HTERT RPE-1 (cell line): ENCODE measurements around the gene RAD18.

Experiments
- in situ Hi-C: fragments of 300-500 bp; cut with MboI; formaldehyde crosslinking; loops from 4 replicates; pipeline ENCODE4 v1.14.3; 2020; ENCODE audit warnings: low sequenced_read_pairs

Gene RAD18

DNA sequence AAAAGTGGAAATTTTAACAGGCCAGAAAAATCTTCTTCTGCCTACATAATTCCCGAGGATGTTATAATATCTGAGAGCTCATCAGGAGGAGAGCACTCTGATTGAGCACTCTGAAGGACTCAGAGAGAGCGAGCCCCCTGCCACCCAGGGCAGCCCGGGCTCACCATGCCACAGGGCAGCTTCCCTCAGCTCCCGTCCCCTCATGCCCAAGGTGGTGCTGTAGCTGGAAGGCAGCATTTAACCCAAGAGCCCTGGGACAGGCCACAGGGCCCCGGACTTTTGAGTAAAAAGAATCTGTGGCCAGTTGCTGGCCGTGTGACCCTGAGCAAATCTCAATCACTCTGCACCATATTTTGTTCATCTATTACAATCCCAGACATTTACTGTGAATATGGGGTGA, 23.5 kb upstream of the RAD18 start:
- in situ Hi-C loops, result no loop called here

DNA sequence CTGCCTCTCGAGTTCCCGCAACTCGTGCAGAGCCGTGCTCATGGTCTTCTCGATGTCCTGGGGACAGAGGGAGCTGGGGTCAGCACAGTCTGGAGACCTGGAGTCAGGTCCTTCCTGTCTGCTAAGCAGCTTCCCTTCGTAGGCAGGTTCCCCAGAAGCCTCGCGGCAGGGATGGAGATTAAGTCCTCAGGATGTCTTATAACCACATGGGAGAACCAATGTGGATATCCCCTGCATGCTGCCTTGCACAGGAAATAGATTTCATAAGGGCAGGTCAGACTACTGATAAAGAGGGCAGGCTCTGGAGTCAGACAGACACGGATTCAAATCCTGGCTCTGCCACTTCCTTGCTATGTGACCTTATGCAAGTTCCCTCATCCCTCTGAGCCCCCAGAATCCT, 22.6 kb upstream of the RAD18 start:
- in situ Hi-C loops, result no loop called here

DNA sequence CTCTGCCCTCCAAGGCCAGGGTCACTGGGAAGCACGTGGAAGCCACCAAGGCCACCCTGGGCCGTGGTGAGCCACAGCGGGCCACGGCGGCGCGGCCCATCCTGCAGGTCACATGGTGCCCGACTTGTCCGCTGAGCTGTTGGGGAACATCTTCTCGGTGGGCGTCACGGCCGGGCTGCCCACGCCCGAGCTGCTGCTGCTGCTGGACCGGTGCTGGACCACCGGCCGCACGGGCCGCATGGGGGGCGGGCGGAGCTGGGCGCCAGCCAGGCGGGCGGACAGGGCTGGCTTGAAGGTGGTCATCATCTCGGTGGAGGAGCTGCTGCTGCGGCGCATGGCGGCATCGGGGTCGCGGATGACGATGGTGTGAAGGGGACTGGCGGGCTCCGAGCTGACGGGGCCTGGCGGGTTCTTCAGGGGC, 22.1 kb upstream of the RAD18 start:
- in situ Hi-C loops, result no loop called here

DNA sequence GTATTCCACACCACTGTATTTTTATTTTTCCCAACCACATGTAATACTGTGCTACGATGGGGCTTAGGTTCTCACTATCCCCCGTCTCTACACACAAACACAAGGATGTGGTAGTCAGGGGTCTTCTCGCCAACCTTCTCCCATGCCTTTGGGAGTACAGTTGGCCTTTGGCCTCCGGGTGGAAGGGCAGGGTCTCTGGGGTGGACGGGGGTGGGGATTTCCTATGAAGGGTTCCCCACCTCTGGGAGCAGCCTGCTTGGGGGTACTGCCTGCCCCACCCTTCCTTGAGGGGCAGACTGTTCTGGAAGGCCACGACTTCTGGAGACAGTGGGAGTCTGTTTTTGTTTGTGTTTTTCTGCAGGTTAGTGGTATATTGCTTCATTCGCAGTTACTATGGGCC, 21.3 kb upstream of the RAD18 start:
- in situ Hi-C loops, result no loop called here

DNA sequence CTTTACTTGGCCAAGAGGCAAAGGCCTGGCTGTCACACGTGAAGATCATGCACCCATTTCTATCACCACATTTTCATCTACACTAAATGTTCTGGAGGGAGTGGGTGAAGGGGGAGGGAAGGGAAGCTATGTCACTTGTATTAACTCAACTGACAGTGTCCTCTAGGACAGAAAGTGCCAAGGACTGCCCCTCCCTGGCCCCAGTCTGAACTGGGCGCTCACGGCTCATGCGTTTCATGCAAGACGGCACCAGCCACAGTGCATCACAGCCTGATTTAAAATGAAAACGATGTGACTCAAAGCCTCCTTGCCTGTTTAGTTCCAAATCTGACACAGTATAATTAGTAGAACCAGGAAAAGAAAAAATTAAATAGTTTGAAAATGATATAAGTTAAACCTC, 20.8 kb upstream of the RAD18 start:
- in situ Hi-C loops, result no loop called here

DNA sequence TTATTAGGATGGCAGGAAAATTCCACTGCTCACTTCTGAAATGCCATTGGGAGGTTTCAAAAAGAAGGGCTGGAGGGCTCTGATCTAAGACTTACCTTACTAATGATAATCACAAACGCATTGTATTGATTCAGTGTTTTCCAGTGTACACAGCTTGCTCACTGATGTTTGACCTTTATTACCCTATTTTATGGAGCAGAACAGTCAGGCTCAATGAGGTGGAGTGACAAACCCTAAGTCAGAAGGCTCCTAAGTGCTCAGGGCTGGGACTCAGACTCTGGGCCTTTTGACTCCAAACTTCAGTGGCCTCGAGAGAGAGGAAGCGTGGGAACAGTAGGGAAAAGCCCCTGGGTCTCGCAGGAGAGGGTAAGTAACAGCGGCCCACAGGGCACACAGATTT, 20.3 kb upstream of the RAD18 start:
- in situ Hi-C loops, result no loop called here

DNA sequence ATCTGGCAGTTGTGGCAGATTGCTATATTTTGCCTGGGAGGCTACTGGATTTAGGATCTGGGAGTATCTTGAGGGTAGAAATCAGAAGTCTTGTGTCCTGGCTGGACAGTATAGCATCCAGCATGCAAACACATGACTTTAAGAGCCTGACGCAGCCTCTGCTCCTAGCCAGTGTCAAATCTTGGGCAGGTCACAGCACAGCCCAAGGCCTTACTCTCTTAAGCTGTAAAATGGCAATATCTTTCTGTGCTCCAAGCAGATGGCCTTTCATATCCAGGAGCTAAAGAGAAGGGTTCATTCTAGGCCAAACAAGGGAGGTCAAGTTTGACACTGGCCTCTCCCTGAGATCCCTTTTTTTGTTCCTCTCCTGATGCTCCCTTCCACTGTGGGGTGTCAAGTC, 19.8 kb upstream of the RAD18 start:
- in situ Hi-C loops, result no loop called here

DNA sequence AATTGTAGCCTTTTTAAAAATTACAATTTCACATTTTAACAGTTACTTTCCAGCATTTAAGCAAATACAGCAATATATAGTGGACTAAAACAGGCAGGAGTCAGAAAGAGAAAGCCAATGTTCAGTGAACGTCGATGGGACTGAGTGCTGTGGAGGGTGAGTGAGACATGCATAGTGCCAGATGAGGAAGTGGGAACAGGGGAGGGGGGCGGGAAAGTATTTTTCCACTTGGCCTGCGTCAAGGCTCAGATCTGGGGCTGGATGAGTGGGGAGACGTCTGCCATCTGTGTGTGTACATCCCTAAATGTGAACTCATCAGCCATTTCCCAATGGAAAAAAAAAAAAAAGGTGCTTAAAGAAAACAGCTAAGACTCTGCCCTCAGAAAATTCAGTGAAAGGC, 19.2 kb upstream of the RAD18 start:
- in situ Hi-C loops, result no loop called here

DNA sequence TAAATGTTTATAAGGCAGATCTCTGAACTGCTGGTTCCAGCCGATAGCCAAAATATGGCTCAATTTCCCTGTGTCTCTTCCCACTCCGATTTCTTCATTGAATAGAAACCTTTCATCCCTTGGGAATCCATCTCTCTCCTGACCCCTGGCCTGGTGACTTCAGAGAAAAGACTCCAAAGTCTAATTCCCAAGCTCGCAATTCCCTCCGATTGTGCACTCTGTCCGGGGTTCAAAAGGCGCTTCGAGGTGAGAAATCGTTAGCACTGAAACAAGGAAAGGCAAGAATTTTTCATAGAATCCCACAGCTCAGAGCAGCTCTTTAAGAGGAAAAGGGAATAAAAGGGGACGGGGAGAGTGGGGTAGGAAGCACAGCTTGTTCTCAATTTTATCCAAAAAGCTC, 18.4 kb upstream of the RAD18 start:
- in situ Hi-C loops, result no loop called here

DNA sequence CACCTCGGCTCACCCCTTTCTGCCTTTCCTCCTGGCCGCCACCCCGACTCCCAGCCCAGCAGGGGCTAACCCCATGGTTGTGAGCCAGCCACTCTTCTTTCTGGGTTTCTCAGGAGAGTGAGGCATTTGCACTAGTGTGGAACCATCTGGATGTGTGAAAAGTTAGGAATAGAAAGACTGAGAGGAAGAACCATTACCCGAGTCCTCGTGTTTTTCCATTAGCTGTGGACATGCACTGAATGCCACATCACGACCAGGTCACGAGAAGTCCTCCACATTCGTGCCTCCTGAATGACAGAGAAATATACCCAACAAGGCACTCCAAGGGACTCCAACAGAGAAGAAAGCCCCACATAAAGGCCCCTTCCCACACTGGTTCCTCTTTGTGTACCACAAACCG, 18.0 kb upstream of the RAD18 start:
- in situ Hi-C loops, result no loop called here

DNA sequence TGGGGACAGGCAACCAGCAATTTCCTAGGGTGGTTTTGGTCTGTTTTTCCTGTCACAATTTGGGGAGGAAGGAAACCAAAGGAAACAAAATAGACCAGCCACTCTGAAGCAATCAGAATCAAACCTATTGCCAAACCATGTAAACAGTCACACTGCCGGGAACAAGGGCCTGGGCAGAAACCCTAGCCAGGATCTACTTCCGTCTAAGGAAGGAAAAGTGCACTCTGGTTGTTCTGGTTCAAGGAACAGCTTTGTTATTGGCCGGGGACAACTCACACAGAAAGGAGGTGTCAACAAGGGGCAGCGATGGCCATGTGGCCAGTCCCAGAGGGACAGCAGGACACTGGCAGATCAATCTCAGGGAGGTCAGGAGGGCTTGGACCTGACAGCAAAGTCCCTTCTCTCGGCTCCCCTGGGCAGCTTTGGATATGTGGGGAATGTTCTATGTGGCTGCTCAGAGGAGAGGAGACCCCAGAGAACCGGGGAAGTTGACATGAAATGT, 17.5 kb upstream of the RAD18 start:
- in situ Hi-C loops, result no loop called here

DNA sequence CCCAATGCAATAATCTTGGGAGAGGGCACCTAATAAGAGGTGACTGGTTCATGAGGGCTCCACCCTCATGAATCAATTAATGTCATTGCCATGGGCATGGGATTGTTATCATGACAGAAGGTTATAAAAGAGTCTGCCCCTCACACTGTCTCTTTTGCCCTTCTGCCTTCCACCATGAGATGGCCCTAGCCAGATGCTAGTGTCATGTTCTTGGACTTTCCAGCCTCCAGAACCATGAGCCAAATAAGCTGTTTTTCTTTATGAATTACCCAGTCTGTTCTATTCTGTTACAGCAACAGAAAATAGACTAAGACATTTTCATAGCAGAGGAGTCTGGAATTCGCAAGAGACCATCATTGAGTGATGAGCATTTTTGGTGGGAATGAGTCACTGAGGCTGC, 16.0 kb upstream of the RAD18 start:
- in situ Hi-C loops, result no loop called here

DNA sequence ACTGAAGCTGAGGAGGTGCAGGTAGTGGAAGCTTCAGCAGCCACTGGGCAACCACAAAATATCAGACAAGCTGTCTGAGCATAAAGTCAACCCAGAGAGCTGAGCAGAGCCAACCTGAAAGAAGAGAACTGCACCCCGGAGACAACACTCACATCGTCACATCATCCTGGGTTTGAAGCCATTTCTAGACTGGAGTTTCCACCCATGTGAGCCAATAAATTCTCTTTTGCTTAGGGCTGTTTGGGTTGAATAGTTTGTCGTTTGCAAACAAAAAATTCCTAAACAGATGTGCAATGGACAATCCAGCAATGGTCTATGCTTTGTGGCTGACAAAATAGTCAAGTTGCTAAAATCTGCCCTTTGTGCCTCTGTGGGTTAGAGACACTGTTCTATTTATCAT, 15.3 kb upstream of the RAD18 start:
- in situ Hi-C loops, result no loop called here

DNA sequence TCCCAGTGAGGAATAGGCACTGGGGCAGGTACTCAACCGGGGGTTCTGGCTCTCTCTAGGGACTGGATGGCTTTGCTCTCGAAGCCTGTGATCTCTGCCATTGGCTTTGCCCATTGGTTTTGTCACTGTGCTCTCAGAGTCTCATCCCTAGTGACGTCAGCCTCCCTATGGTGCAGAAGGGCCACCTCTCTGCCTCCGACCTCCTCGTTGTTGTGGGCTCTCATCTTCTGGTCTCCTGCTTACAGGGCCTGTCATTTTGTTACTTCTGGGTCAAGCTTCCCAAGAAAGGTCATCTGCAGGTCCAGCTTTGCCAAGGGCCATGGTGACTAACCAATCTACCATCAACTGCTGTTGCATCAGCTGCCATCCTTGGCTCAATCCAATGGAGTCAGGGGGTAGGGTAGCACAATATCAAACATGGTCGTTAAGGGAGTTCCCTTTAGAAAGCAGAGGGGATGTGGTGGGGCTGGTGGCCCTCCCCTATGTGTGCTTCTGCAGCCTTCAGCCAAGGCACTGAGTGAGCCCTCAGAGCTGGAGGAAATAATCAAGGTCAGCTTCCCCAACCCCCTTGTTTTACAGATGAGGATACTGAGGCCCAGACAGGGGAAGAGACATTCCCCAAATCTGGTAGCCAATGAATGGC, 13.4 kb upstream of the RAD18 start:
- in situ Hi-C loops, result no loop called here

DNA sequence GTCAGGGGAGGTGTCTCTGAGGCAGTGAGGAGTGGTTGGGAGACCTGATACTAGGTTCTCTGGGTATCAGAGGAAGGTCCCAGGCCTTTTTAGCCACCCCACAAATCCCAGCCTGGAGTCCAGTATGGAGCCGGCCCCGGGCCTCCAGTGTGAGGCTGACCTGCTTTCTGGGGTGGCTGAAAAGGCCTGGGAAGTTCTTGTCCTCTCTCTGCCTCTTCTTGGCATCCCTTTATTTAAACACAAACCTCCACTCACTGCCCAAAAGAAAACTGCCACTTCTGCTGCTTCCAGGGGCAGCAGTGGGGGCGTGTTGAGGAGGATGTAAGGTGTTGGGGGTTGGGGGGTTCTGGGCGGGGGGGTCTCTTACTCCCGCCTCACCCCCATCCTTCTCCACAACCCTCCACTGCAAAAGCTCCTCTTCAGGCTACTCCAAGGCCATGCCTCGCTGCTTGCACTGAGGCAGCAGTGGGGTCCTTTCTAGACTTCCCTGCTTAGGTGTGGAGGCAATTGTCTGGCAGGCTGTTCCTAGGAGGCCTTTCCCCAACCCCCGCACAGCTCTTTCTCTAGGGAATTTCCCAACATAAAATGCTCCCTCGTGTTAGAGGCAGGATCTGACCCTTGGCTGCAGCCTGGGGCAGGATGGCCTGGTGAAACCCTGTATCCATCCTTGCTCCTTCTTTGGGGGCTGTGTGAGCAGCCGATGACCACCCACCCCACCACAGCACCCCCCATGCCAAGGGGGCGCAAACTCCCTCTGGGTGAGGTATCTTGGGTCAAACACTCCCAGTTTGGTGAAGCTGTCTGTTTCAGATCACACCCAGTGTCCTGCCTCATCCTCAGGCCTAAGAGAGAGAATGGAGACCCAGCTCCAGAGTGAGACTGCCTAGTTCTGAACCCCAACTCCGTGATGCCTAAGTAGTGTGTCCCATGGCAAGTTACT, 12.1 kb upstream of the RAD18 start:
- in situ Hi-C loops, result no loop called here

DNA sequence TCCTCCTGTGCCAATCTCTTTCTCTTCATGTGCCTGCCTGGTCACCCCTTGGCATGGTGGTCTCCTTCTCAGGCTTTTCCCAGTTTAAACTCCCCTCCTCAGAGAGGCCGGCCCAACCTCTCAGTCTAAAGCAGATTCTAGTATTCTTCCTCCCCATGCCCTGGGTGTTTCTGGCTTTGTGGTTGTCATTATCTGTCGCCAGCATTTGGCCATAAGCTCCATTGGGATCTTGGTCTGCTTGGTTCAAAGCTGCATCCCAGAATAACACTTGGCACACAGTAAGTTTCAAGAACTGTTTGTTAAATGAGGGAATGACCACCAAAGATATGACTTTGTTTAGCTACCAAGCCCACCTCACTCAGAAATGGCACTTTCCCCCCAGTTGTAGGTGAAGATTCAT, 11.2 kb upstream of the RAD18 start:
- in situ Hi-C loops, result no loop called here

DNA sequence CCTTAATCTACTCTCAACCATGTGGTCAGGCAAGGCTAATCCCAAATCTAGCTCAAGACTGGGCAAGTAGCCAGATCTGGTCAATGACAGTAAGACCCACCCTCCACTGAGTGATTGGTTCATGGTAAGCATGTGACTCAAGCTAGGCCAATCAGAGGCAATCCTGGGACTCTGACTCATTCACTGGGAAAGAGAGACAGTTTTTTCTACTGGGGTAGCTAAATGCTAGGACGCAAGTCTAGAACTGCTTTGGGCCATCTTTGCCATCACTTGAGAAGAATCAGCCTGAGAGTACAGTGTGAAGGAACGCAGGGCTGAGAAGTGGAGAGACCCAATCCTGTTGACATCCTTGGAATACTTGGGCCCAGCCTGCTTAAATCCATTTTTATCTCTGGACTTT, 9.4 kb upstream of the RAD18 start:
- in situ Hi-C loops, result no loop called here

DNA sequence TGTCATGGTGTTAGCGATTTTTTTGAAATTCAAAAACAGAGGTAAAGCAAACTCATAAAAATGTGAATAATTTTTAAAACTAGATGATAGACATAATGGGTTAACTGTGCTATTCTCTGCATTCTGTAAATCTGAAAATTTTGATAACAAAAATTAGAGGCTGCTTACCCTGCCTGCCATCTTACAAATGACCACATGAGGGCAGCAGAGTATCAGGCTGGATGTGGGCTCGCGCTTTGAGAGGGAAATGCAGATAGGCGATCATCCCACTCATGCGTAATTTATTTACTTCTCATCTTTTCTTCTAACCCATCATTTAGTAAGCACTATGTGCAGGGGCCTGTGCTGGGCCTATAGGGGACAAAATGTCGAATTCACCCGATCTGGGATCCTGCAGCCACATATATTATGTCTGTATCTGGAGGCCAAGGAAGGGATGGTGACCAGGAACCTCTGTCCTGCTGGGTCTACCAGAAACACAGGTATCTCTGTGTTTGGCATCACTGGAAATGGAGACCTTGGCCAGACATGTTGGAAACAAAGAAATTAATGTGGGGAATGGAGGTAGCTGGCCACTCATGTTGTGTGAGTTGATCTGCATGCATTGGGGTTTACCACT, 7.8 kb upstream of the RAD18 start:
- in situ Hi-C loops, result no loop called here

DNA sequence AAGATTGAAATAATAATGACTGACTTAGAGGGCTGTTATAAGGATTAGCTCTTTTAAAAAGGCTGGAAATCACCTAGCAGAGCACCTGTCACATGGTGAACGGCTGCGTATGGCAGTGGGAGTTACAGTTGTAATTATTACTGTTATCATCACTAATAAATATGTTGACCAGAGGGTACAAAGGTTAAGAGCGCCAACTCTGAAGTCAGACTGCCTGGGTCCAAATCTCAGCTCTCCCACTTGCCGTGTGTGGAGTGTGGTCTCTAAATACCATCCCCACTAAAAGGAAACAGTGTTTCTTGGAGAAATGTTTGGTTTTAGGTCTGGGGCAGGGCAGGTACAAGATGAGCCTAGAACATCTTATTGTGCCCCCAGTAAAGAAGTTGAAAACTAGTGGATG, 6.0 kb upstream of the RAD18 start:
- in situ Hi-C loops, result no loop called here

DNA sequence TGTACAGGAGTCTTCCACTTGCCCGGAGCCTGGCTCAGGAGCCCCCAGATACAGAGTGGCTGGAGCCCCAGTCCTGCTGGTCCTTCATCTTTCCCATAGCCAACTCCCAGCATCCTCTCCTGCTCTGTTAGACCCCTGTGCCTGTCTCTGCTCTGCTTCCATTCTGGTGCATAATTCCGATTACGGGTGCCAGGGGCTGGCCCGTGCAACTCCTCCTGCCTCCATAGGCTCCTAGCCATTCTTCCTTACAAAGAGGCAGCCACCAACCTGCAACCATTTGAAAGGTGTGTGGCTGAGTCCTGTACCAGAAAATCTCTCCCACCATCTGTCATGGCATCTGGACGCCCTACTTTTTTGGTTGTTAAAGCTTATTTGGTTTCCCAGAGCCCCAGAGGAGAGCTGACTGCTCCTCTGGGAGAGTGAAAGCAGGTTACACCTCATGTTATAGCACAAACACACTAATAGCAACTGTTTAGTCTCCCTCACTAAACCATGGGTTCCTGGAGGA, 5.2 kb upstream of the RAD18 start:
- in situ Hi-C loops, result no loop called here

DNA sequence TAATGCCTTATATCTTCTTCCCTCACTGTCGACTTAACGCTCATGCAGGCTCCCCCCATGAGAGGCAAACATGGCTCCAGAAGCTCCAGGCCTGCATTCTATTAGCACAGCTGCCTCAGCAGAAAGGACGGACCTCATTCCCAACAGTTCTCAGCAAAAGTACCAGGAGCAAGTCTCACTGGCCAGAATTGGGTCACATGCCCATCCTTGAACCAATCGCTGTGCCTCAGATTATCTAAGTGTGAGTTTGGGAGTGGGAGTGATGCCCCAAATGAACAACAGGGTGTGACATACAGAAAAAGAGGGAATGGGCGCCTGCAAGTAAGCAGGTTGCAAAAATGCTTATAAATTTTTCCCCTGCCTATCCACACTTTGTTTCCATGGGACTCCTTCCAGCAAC, 4.3 kb upstream of the RAD18 start:
- in situ Hi-C loops, result no loop called here
